Measurements from ENCODE around the gene FAT3. TPM values are rescaled to one million over a fixed set of nuclear protein-coding genes. Genes with fewer than 3 reads are reported as not detected.

The FAT3 gene
- total RNA-seq, 2 experiments from 2014 or later: not detected

GRCh38 chr11:92246630-92247029, 22.0 kb downstream of the FAT3 start:
- no peak overlapping the region for H3K27ac Mint-ChIP-seq
- H3K36me3 Mint-ChIP-seq (ENCODE audit: low read depth): no peaks in the 10 kb centered on the region
- intact Hi-C loops (cut with DNase I, micrococcal nuclease): no loop called here
- H3K27ac ChIP-seq (ENCODE audit: low read depth in 1 of 2, low read length in 2 of 2): no peak overlapping the region
- H3K27me3 Mint-ChIP-seq: no peaks in the 10 kb centered on the region
- ATAC-seq (ENCODE audit: poor library complexity): no peak
- no peak overlapping the region for H3K4me3 Mint-ChIP-seq
- no peak overlapping the region for H3K4me3 ChIP-seq (ENCODE audit: low read length)
- ChIA-PET POLR2A (no interaction called here), CTCF (no interaction called here)
- no peaks in the 10 kb centered on the region for H3K4me1 Mint-ChIP-seq (ENCODE audit: low read depth)
- no peaks in the 10 kb centered on the region for H3K9me3 ChIP-seq (ENCODE audit: control insufficient read depth in 1 of 2, insufficient read depth in 1 of 2, low read length in 2 of 2)
- DNase-seq: no peak
- H3K4me1 ChIP-seq (ENCODE audit: insufficient read depth, low read length): no peaks in the 10 kb centered on the region
- TF ChIP-seq CTCF (IDR thresholded peaks at IDR 0.05): no peak
- H3K9me3 Mint-ChIP-seq: peaks cover 2% of the 10 kb centered on the region
- no peaks in the 10 kb centered on the region for H3K36me3 ChIP-seq (ENCODE audit: insufficient read depth, low read length)
- no peaks in the 10 kb centered on the region for H3K27me3 ChIP-seq (ENCODE audit: control insufficient read depth in 1 of 2, insufficient read depth in 2 of 2, low read length in 2 of 2)

GRCh38 chr11:92249156-92249753, 24.6 kb downstream of the FAT3 start:
- intact Hi-C loops (cut with DNase I, micrococcal nuclease): no loop called here
- Histone ChIP-seq H3K27me3 (ENCODE audit: control insufficient read depth in 1 of 2, insufficient read depth in 2 of 2, low read length in 2 of 2) (no peaks in the 10 kb centered on the region), H3K4me3 (ENCODE audit: low read length) (no peak overlapping the region), H3K36me3 (ENCODE audit: insufficient read depth, low read length) (no peaks in the 10 kb centered on the region), H3K9me3 (ENCODE audit: control insufficient read depth in 1 of 2, insufficient read depth in 1 of 2, low read length in 2 of 2) (no peaks in the 10 kb centered on the region), H3K4me1 (ENCODE audit: insufficient read depth, low read length) (no peaks in the 10 kb centered on the region), H3K27ac (ENCODE audit: low read depth in 1 of 2, low read length in 2 of 2) (no peak overlapping the region)
- H3K27me3 Mint-ChIP-seq: no peaks in the 10 kb centered on the region
- no peak for TF ChIP-seq CTCF (IDR thresholded peaks at IDR 0.05)
- no peaks in the 10 kb centered on the region for H3K36me3 Mint-ChIP-seq (ENCODE audit: low read depth)
- POLR2A ChIA-PET: no interaction called here
- ATAC-seq (ENCODE audit: poor library complexity): no peak
- H3K9me3 Mint-ChIP-seq: no peaks in the 10 kb centered on the region
- no peak overlapping the region for H3K27ac Mint-ChIP-seq
- H3K4me1 Mint-ChIP-seq (ENCODE audit: low read depth): no peaks in the 10 kb centered on the region
- CTCF ChIA-PET: no interaction called here
- no peak for DNase-seq
- no peak overlapping the region for H3K4me3 Mint-ChIP-seq

GRCh38 chr11:92251980-92252379, 27.4 kb downstream of the FAT3 start:
- no peaks in the 10 kb centered on the region for H3K9me3 Mint-ChIP-seq

More at GRCh38 chr11:92251980-92252379, 27.4 kb downstream of the FAT3 start:
- no peak overlapping the region for H3K27ac ChIP-seq (ENCODE audit: low read depth in 1 of 2, low read length in 2 of 2)
- no peak overlapping the region for H3K4me3 ChIP-seq (ENCODE audit: low read length)
- POLR2A ChIA-PET: no interaction called here
- no peaks in the 10 kb centered on the region for H3K4me1 Mint-ChIP-seq (ENCODE audit: low read depth)
- no peaks in the 10 kb centered on the region for H3K27me3 ChIP-seq (ENCODE audit: control insufficient read depth in 1 of 2, insufficient read depth in 2 of 2, low read length in 2 of 2)
- TF ChIP-seq CTCF (IDR thresholded peaks at IDR 0.05): no peak
- H3K4me1 ChIP-seq (ENCODE audit: insufficient read depth, low read length): no peaks in the 10 kb centered on the region
- intact Hi-C loops (cut with DNase I, micrococcal nuclease): no loop called here
- no peaks in the 10 kb centered on the region for H3K9me3 ChIP-seq (ENCODE audit: control insufficient read depth in 1 of 2, insufficient read depth in 1 of 2, low read length in 2 of 2)
- no peaks in the 10 kb centered on the region for H3K36me3 Mint-ChIP-seq (ENCODE audit: low read depth)
- no peak for DNase-seq
- CTCF ChIA-PET: no interaction called here
- H3K27ac Mint-ChIP-seq: no peak overlapping the region
- no peaks in the 10 kb centered on the region for H3K36me3 ChIP-seq (ENCODE audit: insufficient read depth, low read length)
- no peaks in the 10 kb centered on the region for H3K27me3 Mint-ChIP-seq
- no peak for ATAC-seq (ENCODE audit: poor library complexity)
- no peak overlapping the region for H3K4me3 Mint-ChIP-seq
